ENCODE data around the gene DDX56. TPM values are rescaled to one million over a fixed set of nuclear protein-coding genes. Genes with fewer than 3 reads are reported as not detected.

The DDX56 gene
- total and polyA plus RNA-seq, 9 of the 15 experiments (the other 6 are each of a cell fraction or from before 2014, with no cell fraction given): 33.0 to 145 (median 102) TPM

GRCh38 chr7:44574287-44574872, 672 bp upstream of the DDX56 start (continued):
- TF ChIP-seq ZNF263 (CRISPR knock-in tag; IDR thresholded peaks at IDR 0.05; ENCODE audit: borderline replicate concordance) (peak; percentile 65), NUFIP1 (IDR thresholded peaks at IDR 0.05; ENCODE audit: partially characterized antibody) (no peak), THRB (CRISPR knock-in tag; conservative IDR thresholded peaks at IDR 0.05) (no peak), HNRNPK (IDR thresholded peaks at IDR 0.05; ENCODE audit: low read depth, low read length, poor library complexity, severe bottlenecking) (no peak), NKRF (IDR thresholded peaks at IDR 0.05; ENCODE audit: borderline replicate concordance) (no peak), THRAP3 (IDR thresholded peaks at IDR 0.05; ENCODE audit: borderline replicate concordance) (no peak), ZNF551 (CRISPR knock-in tag; IDR thresholded peaks at IDR 0.05) (no peak), ZNF780A (CRISPR knock-in tag; IDR thresholded peaks at IDR 0.05) (no peak), ZNF24 (IDR thresholded peaks at IDR 0.05) (0 out of 2 replicates have a peak, but pooled peaks have one; percentile 16), CREM (IDR thresholded peaks at IDR 0.05; ENCODE audit: low read depth) (no peak), ZNF121 (CRISPR knock-in tag; conservative IDR thresholded peaks at IDR 0.05) (no peak)
- TF ChIP-seq, protein P1, sequence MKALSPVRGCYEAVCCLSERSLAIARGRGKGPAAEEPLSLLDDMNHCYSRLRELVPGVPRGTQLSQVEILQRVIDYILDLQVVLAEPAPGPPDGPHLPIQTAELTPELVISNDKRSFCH (CRISPR knock-in tag; IDR thresholded peaks at IDR 0.05): no peak
- TF ChIP-seq, protein P1 (tag; IDR thresholded peaks at IDR 0.05): no peak
